Brain microvascular endothelial cell (primary cell): ENCODE results near the gene IP6K2.
A peak's percentile ranks its signal among the peaks of the same experiment; 100 is the strongest.

Source experiments
- DNase-seq: peaks from one replicate; pipeline ENCODE4 v3.0.0-alpha.2; 2020
- H3K27ac ChIP-seq: fragments of 250-450 bp; sonication (Bioruptor Pico); 2 replicates; pipeline ENCODE4 v1.5.1; 2020; ENCODE audit warnings: mild to moderate bottlenecking, moderate library complexity
- H3K27me3 ChIP-seq: fragments of 250-450 bp; sonication (Bioruptor Pico); replicated peaks from 2 replicates; pipeline ENCODE4 v1.5.1; 2020; ENCODE audit warnings: mild to moderate bottlenecking
- H3K36me3 ChIP-seq: fragments of 250-450 bp; sonication (Bioruptor Pico); replicated peaks from 2 replicates; pipeline ENCODE4 v1.5.1; 2020; ENCODE audit warnings: mild to moderate bottlenecking
- H3K4me3 ChIP-seq: 2 replicates; pipeline ENCODE4 v1.5.1; 2011; ENCODE audit warnings: low read depth, mild to moderate bottlenecking, control low read depth, low read length, moderate library complexity
- in situ Hi-C: cut with HindIII; loops from 2 replicates; pipeline ENCODE4 v1.10.0; 2017; ENCODE audit warnings: low sequenced_read_pairs, low pct_ligation_motif_present
- TF ChIP-seq, protein P1 (sequence below): IDR thresholded peaks from 2 replicates; pipeline ENCODE4 v1.5.1; 2011; ENCODE audit warnings: low read depth, mild to moderate bottlenecking, moderate library complexity, low read length, control low read depth, inconsistent platforms; ENCODE audit errors: missing control alignments

Gene IP6K2

DNA sequence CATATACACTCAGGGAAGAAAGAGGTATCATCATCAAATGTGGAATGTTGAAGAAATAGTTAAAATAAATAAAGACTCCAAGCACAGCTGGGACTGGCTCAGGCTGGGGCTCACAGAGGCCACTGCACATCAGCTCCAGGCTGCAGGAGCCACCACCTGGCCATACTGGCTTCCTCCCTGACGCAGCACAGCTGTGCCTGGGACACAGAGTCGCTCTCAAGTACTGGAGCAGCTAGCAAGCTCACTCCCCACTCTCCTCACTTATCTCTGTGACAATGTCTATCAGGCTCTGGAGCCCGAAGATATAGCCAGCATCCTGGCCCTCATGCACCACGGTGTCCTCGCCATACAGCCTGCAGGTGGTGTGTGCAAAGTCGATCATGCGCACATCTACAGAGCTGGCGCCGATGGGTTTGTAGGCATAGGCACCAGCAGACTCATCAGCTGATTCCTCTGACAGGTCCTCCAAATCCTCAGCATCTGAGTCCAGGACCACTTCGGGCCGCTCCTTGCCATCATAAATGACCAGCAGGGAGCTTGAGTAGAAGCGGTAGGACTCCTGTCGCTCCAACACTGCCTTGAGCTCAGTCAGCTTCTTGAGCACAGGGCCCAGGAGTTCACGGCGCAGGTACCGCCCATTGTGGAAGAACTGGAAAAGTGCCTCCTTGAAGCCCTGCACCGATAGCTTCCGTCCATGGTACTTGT, 28.8 kb downstream of the IP6K2 start:
- in situ Hi-C loops, result no loop called here
- H3K27me3 ChIP-seq, result no peaks in the 10 kb centered on the region

DNA sequence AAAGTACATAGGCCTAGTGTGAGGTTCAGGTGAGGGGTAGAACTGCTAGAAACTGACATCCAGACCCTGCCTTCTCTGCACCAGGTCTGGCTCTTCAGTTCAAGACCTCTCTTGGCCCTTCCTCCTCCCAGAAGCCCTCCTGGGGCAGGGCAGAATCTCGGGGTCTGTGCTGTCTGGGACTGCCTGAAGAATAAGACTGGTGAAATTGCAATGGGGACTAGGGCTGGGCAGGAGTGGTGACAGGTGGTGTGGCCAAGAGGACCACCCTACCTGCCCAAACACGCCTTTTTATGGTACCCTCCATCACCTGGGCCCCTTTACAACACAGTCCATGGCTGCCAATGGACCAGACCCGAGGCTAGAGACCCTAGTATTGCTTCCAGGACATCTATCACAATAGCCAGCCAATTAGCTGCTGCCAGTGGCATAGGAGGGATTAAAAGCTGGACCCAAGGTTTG, 29.8 kb downstream of the IP6K2 start:
- in situ Hi-C loops, result no loop called here
- H3K27me3 ChIP-seq, result no peaks in the 10 kb centered on the region
- H3K4me3 ChIP-seq, result no peak overlapping the region
- no peak overlapping the region for H3K27ac ChIP-seq
- no peak for DNase-seq
- TF ChIP-seq, protein P1, sequence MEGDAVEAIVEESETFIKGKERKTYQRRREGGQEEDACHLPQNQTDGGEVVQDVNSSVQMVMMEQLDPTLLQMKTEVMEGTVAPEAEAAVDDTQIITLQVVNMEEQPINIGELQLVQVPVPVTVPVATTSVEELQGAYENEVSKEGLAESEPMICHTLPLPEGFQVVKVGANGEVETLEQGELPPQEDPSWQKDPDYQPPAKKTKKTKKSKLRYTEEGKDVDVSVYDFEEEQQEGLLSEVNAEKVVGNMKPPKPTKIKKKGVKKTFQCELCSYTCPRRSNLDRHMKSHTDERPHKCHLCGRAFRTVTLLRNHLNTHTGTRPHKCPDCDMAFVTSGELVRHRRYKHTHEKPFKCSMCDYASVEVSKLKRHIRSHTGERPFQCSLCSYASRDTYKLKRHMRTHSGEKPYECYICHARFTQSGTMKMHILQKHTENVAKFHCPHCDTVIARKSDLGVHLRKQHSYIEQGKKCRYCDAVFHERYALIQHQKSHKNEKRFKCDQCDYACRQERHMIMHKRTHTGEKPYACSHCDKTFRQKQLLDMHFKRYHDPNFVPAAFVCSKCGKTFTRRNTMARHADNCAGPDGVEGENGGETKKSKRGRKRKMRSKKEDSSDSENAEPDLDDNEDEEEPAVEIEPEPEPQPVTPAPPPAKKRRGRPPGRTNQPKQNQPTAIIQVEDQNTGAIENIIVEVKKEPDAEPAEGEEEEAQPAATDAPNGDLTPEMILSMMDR, result no peak
- H3K36me3 ChIP-seq, result peaks cover 49% of the 10 kb centered on the region

More for the DNA sequence above, 28.8 kb downstream of the IP6K2 start:
- Histone ChIP-seq H3K4me3 (no peak overlapping the region), H3K27ac (no peak overlapping the region), H3K36me3 (peaks cover 58% of the 10 kb centered on the region)
- DNase-seq, result no peak
- TF ChIP-seq, protein P1, result no peak

DNA sequence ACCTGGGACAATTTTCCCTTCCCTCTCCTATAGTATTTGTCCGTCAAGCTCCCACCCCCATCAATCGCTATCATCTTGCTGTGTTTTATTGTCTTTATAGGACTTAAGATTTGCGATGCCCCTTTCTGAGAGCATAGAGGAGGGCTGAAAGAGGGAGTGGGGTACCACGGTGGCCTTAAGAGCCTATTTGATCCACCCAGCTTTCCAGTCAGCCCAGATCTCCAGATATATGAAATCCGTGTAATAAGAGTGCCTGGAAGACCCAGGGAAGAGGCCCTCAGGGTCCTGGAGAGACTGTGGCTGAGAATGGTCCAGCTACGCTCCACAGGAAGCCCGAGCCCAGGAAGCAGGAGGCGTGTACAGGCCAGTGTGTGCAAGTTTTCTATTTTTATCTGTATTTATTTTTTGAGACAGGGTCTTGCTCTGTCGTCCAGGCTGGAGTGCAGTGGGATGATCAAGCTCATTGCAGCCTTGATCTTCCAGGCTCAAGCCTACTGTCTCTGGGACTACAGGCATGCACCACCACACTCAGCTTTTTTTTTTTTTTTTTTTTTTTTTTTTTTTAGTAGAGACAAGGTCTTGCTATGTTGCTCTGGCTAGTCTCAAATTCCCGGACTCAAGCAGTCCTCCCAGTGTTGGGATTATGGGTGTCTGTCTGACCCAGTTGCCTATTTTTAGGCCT, 30.3 kb downstream of the IP6K2 start:
- no peak for DNase-seq
- Histone ChIP-seq H3K36me3 (peaks cover 43% of the 10 kb centered on the region), H3K27me3 (no peaks in the 10 kb centered on the region), H3K27ac (no peak overlapping the region), H3K4me3 (no peak overlapping the region)
- in situ Hi-C loops, result no loop called here
- TF ChIP-seq, protein P1, result no peak

DNA sequence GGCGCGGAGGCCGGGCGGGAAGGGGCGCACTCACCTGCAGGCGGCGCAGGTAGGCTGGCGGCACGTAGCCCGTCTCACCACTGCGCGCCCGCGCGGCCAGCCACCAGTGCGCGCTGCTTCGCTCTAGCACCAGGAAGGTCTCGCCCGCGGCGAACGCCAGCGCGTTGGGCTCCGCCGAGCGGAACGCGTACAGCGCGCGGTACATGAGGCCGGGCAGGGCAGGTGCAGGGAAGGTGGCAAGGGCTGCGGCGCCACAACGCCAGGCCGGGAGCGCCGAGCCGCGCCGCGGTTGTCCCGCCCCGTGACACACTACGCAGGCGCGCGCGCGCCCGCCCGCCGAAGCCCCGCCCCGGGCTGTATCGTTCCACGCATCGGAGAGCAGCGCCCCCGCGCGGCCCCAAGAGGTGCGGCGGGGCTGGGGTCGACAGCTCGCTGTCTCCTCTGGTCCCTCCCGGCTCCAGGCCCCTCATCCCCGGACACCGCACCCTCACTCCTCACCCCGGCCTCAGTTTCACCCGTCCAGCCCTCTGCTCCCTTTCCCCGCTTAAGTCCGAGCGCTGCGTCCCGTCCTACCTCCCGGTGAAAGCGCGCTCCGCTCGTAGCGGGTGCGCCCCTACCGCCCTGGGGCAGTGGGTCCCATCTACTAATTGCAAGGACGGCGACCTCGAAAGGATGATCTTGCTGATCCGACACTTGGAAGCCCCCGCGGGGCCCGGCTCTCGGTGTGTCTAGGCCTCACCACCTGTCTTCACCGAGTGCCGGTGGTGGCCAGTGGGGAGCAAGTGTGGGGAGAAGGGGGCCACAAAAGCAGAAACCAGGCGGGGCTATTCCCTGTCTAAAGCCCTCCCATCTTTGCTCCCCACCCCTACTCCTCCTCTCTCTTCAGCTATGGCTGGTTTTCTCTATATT, 31.2 kb downstream of the IP6K2 start, which contains the start of gene NCKIPSD:
NCKIPSD (minus strand) TSS at position 313 of the 909 bp plus-strand sequence; CDS start at position 205, 108 bp downstream.
- Histone ChIP-seq H3K27me3 (no peaks in the 10 kb centered on the region), H3K4me3 (peak within 1 kb of the TSS; percentile 87), H3K36me3 (peaks cover 42% of the 10 kb centered on the region), H3K27ac (no peak within 1 kb of the TSS)
- DNase-seq, result peak; percentile 71
- in situ Hi-C loops, result no loop called here
- TF ChIP-seq, protein P1, result peak; percentile 77

DNA sequence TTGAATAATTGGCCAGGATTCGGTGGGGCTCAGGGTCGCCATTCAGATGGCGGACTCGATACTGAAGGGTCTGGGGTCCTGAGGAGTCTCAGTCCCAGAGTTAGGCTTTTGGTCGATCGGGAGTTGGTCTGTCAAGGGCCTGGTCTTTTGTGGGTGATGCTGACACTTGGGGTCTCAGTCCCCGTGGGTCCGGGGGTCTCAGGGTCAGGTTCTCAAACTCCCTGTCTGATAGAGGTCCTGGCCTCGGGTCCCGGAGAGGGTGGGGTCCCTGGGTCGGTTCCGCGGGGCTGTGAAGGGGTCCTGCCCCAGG, 31.8 kb downstream of the IP6K2 start:
- peak overlapping the region; percentile 87 for H3K4me3 ChIP-seq
- no peak for DNase-seq
- TF ChIP-seq, protein P1, result no peak
- H3K27ac ChIP-seq, result no peak overlapping the region
- no peaks in the 10 kb centered on the region for H3K27me3 ChIP-seq
- in situ Hi-C loops, result no loop called here
- peaks cover 44% of the 10 kb centered on the region for H3K36me3 ChIP-seq
